ENCODE data around the gene PTPRK.

Gene PTPRK

DNA sequence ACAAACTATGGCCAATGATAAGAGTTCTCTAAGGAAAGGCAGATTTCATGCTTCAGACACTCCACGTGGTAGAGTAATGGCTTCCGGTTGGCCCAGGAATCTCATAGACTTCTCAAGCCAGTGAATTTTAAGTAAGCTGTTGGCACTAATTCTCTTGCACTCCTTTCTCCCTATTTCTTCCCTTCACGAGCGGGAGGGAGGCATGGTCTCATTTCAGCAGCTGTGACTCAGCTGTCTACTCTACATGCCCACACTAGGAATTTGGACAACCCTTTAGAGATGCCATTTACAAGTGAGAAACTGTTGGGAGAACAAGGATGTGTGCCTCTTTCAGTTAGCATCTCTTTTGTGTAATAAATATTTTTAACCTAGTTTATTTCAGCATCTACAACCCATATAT, 107.7 kb downstream of the PTPRK start:
- no peak overlapping the region for H3K23ac ChIP-seq (ENCODE audit: low read depth, low read length, poor library complexity)
- H3K4me1 ChIP-seq (ENCODE audit: control insufficient read depth in 2 of 2, insufficient read depth in 1 of 2, low read depth in 1 of 2, low read length in 2 of 2), result no peaks in the 10 kb centered on the region
- no peak overlapping the region for H2AK5ac ChIP-seq (ENCODE audit: low read depth, low read length)
- no peak overlapping the region for H3K18ac ChIP-seq (ENCODE audit: low read length)
- no peak overlapping the region for H4K8ac ChIP-seq (ENCODE audit: low read depth, low read length)
- H3K36me3 ChIP-seq (replicated peaks in 1 of 2; ENCODE audit: control insufficient read depth in 2 of 2, insufficient read depth in 2 of 2, low read length in 2 of 2), result no peaks in the 10 kb centered on the region
- H3K27ac ChIP-seq (replicated peaks; ENCODE audit: low read length), result no peak overlapping the region
- no peak overlapping the region for H2BK120ac ChIP-seq (ENCODE audit: low read depth, low read length)
- no peaks in the 10 kb centered on the region for H3K9me3 ChIP-seq (replicated peaks in 1 of 2; ENCODE audit: control insufficient read depth in 2 of 2, insufficient read depth in 1 of 2, low read depth in 1 of 2, low read length in 2 of 2)
- no peak overlapping the region for H4K91ac ChIP-seq (ENCODE audit: low read depth, low read length, poor library complexity)
- DNase-seq (ENCODE audit: low spot score), result no peak
- H3K9ac ChIP-seq (ENCODE audit: low read depth, low read length, poor library complexity), result no peak overlapping the region
- no peak overlapping the region for H3K4ac ChIP-seq (ENCODE audit: low read length)
- no peak overlapping the region for H2AFZ ChIP-seq (ENCODE audit: low read length)
- no peak overlapping the region for H3K14ac ChIP-seq (ENCODE audit: low read length)
- H2BK15ac ChIP-seq (ENCODE audit: low read length), result no peak overlapping the region
- WGBS, 2 donors (ENCODE audit: extremely low coverage in 2 of 2, insufficient read length in 2 of 2, insufficient replicate concordance in 1 of 2), result no CpG with 5 or more reads among the region's 4 CpGs
- H2BK12ac ChIP-seq (ENCODE audit: low read length), result no peak overlapping the region
- H3K27me3 ChIP-seq (ENCODE audit: control insufficient read depth in 3 of 3, insufficient read depth in 3 of 3, low read depth in 1 of 3, low read length in 3 of 3), result no peaks in the 10 kb centered on the region
- H3K4me2 ChIP-seq (ENCODE audit: insufficient read depth, low read length, poor library complexity, severe bottlenecking), result no peak overlapping the region
- no peak overlapping the region for H2BK5ac ChIP-seq (ENCODE audit: low read length)
- H3K4me3 ChIP-seq (ENCODE audit: low read length in 2 of 2), result no peak overlapping the region
- peaks cover 3% of the 10 kb centered on the region for H3K79me1 ChIP-seq (ENCODE audit: low read depth, low read length)

DNA sequence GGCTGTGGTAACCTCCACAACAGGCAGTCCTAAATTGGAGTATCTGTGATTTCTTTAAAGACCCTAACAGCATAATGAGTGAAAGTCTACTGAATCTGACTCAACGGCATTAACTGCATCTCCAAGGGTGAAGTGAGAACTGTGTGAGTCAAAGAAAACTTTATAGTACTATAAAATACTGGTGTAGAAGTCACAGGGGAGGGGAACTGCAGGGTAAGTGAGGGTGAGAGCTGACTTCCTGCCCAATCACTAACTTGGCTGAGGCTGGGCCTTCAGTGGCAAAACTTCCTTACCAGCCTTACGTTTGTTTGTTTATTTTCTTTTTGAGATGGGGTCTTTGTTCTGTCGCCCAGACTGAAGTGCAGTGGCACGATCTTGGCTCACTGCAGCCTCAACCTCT, 109.8 kb downstream of the PTPRK start:
- no peak for DNase-seq (ENCODE audit: low spot score)
- no peak overlapping the region for H3K9ac ChIP-seq (ENCODE audit: low read depth, low read length, poor library complexity)

DNA sequence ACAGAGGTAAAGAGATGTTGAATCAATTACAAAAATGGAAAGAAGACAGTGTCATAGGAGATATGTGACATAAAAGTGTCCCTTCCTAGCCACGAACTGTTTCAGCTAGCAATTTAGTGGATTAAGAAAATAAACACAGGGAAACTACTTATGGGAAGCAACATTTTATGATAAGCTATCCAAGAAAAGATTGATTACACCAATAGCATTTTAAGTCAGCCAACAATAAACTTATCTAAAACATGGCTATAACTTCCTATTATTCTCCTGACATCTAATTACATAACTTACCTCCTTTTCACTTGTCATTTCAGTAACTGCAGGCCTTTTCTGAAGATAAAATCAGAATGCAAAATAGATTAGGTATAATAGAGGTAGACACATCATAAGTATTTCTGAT, 111.4 kb downstream of the PTPRK start:
- Histone ChIP-seq H2BK5ac (ENCODE audit: low read length) (no peak overlapping the region), H3K36me3 (replicated peaks in 1 of 2; ENCODE audit: control insufficient read depth in 2 of 2, insufficient read depth in 2 of 2, low read length in 2 of 2) (no peaks in the 10 kb centered on the region), H3K23ac (ENCODE audit: low read depth, low read length, poor library complexity) (no peak overlapping the region), H3K79me1 (ENCODE audit: low read depth, low read length) (peaks cover 3% of the 10 kb centered on the region), H2AK5ac (ENCODE audit: low read depth, low read length) (no peak overlapping the region), H3K4me2 (ENCODE audit: insufficient read depth, low read length, poor library complexity, severe bottlenecking) (no peak overlapping the region), H4K91ac (ENCODE audit: low read depth, low read length, poor library complexity) (no peak overlapping the region), H2AFZ (ENCODE audit: low read length) (no peak overlapping the region), H3K4ac (ENCODE audit: low read length) (no peak overlapping the region), H3K4me3 (ENCODE audit: low read length in 2 of 2) (no peak overlapping the region), H2BK15ac (ENCODE audit: low read length) (no peak overlapping the region), H3K9me3 (replicated peaks in 1 of 2; ENCODE audit: control insufficient read depth in 2 of 2, insufficient read depth in 1 of 2, low read depth in 1 of 2, low read length in 2 of 2) (no peaks in the 10 kb centered on the region), H3K9ac (ENCODE audit: low read depth, low read length, poor library complexity) (no peak overlapping the region), H3K18ac (ENCODE audit: low read length) (no peak overlapping the region), H3K27ac (replicated peaks; ENCODE audit: low read length) (no peak overlapping the region), H3K27me3 (ENCODE audit: control insufficient read depth in 3 of 3, insufficient read depth in 3 of 3, low read depth in 1 of 3, low read length in 3 of 3) (no peaks in the 10 kb centered on the region), H3K14ac (ENCODE audit: low read length) (no peak overlapping the region), H3K4me1 (ENCODE audit: control insufficient read depth in 2 of 2, insufficient read depth in 1 of 2, low read depth in 1 of 2, low read length in 2 of 2) (peaks cover 2 to 3% of the 10 kb centered on the region in 2 donors), H2BK120ac (ENCODE audit: low read depth, low read length) (no peak overlapping the region), H2BK12ac (ENCODE audit: low read length) (no peak overlapping the region), H4K8ac (ENCODE audit: low read depth, low read length) (no peak overlapping the region)
- no peak for DNase-seq (ENCODE audit: low spot score)
- no CpG with 5 or more reads among the region's 1 CpG for WGBS, 2 donors (ENCODE audit: extremely low coverage in 2 of 2, insufficient read length in 2 of 2, insufficient replicate concordance in 1 of 2)

More for the DNA sequence above, 109.8 kb downstream of the PTPRK start:
- H3K27ac ChIP-seq (replicated peaks; ENCODE audit: low read length), result no peak overlapping the region
- no peak overlapping the region for H3K18ac ChIP-seq (ENCODE audit: low read length)
- H2BK12ac ChIP-seq (ENCODE audit: low read length), result no peak overlapping the region
- no peak overlapping the region for H2BK120ac ChIP-seq (ENCODE audit: low read depth, low read length)
- no peaks in the 10 kb centered on the region for H3K9me3 ChIP-seq (replicated peaks in 1 of 2; ENCODE audit: control insufficient read depth in 2 of 2, insufficient read depth in 1 of 2, low read depth in 1 of 2, low read length in 2 of 2)
- H2AFZ ChIP-seq (ENCODE audit: low read length), result no peak overlapping the region
- no peak overlapping the region for H4K8ac ChIP-seq (ENCODE audit: low read depth, low read length)
- no peak overlapping the region for H2AK5ac ChIP-seq (ENCODE audit: low read depth, low read length)
- no peak overlapping the region for H3K14ac ChIP-seq (ENCODE audit: low read length)
- no peak overlapping the region for H4K91ac ChIP-seq (ENCODE audit: low read depth, low read length, poor library complexity)
- no peak overlapping the region for H3K4me2 ChIP-seq (ENCODE audit: insufficient read depth, low read length, poor library complexity, severe bottlenecking)
- peaks cover 3% of the 10 kb centered on the region for H3K79me1 ChIP-seq (ENCODE audit: low read depth, low read length)
- no peaks in the 10 kb centered on the region for H3K36me3 ChIP-seq (replicated peaks in 1 of 2; ENCODE audit: control insufficient read depth in 2 of 2, insufficient read depth in 2 of 2, low read length in 2 of 2)
- H3K27me3 ChIP-seq (ENCODE audit: control insufficient read depth in 3 of 3, insufficient read depth in 3 of 3, low read depth in 1 of 3, low read length in 3 of 3), result no peaks in the 10 kb centered on the region
- peaks cover 2 to 3% of the 10 kb centered on the region in 2 donors for H3K4me1 ChIP-seq (ENCODE audit: control insufficient read depth in 2 of 2, insufficient read depth in 1 of 2, low read depth in 1 of 2, low read length in 2 of 2)
- no peak overlapping the region for H2BK5ac ChIP-seq (ENCODE audit: low read length)
- WGBS, 2 donors (ENCODE audit: extremely low coverage in 2 of 2, insufficient read length in 2 of 2, insufficient replicate concordance in 1 of 2), result no CpG with 5 or more reads among the region's 4 CpGs
- no peak overlapping the region for H3K4ac ChIP-seq (ENCODE audit: low read length)
- H3K4me3 ChIP-seq (ENCODE audit: low read length in 2 of 2), result no peak overlapping the region
- H3K23ac ChIP-seq (ENCODE audit: low read depth, low read length, poor library complexity), result no peak overlapping the region
- H2BK15ac ChIP-seq (ENCODE audit: low read length), result no peak overlapping the region

DNA sequence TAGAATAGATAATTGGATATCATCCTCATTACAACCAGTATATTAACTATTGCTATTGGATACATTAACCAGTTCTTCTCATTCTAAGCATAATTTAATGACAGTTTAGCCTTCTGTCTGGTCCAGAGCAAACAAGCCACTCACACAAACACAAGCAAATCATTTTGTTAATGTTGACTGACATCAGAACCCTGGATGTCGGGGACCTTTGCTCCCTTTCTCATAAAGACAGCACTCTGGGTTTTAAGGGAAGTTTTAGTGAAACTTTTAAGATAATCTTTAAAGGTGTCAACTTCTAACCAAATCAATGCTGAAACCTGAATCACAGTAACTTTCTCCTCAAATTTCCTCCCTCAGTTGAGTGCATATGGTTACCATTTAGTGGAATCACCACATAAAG, 113.9 kb downstream of the PTPRK start:
- no peak overlapping the region for H3K27ac ChIP-seq (replicated peaks; ENCODE audit: low read length)
- no peak overlapping the region for H3K23ac ChIP-seq (ENCODE audit: low read depth, low read length, poor library complexity)
- WGBS, 2 donors (ENCODE audit: extremely low coverage in 2 of 2, insufficient read length in 2 of 2, insufficient replicate concordance in 1 of 2), result no CpG with 5 or more reads among the region's 1 CpG
- no peak overlapping the region for H3K14ac ChIP-seq (ENCODE audit: low read length)
- H3K4me2 ChIP-seq (ENCODE audit: insufficient read depth, low read length, poor library complexity, severe bottlenecking), result no peak overlapping the region
- H2BK120ac ChIP-seq (ENCODE audit: low read depth, low read length), result no peak overlapping the region
- H3K79me1 ChIP-seq (ENCODE audit: low read depth, low read length), result no peaks in the 10 kb centered on the region
- no peak overlapping the region for H3K18ac ChIP-seq (ENCODE audit: low read length)
- no peak overlapping the region for H4K91ac ChIP-seq (ENCODE audit: low read depth, low read length, poor library complexity)
- no peak overlapping the region for H2BK5ac ChIP-seq (ENCODE audit: low read length)
- H3K27me3 ChIP-seq (ENCODE audit: control insufficient read depth in 3 of 3, insufficient read depth in 3 of 3, low read depth in 1 of 3, low read length in 3 of 3), result no peaks in the 10 kb centered on the region
- H4K8ac ChIP-seq (ENCODE audit: low read depth, low read length), result no peak overlapping the region
- DNase-seq (ENCODE audit: low spot score), result no peak
- H3K9me3 ChIP-seq (replicated peaks in 1 of 2; ENCODE audit: control insufficient read depth in 2 of 2, insufficient read depth in 1 of 2, low read depth in 1 of 2, low read length in 2 of 2), result no peaks in the 10 kb centered on the region
- H3K4ac ChIP-seq (ENCODE audit: low read length), result no peak overlapping the region
- no peak overlapping the region for H2AK5ac ChIP-seq (ENCODE audit: low read depth, low read length)
- no peak overlapping the region for H3K4me3 ChIP-seq (ENCODE audit: low read length in 2 of 2)
- no peak overlapping the region for H2BK12ac ChIP-seq (ENCODE audit: low read length)
- H2AFZ ChIP-seq (ENCODE audit: low read length), result no peak overlapping the region
- H3K9ac ChIP-seq (ENCODE audit: low read depth, low read length, poor library complexity), result no peak overlapping the region
- peaks cover 2 to 3% of the 10 kb centered on the region in 2 donors for H3K4me1 ChIP-seq (ENCODE audit: control insufficient read depth in 2 of 2, insufficient read depth in 1 of 2, low read depth in 1 of 2, low read length in 2 of 2)
- H3K36me3 ChIP-seq (replicated peaks in 1 of 2; ENCODE audit: control insufficient read depth in 2 of 2, insufficient read depth in 2 of 2, low read length in 2 of 2), result no peaks in the 10 kb centered on the region
- H2BK15ac ChIP-seq (ENCODE audit: low read length), result no peak overlapping the region
